Upper lobe of left lung (tissue), 4 donors: Measurements from ENCODE around the gene CXCR5.

ENCODE experiments used
- EP300 ChIP-seq, 4 donors: sonication (generic); formaldehyde crosslinking; IDR thresholded peaks; one replicate each; pipeline ENCODE4 v1.5.1; 2017; ENCODE audit warnings: antibody characterized with exemption in 4 of 4, control low read depth in 2 of 4
- POLR2A ChIP-seq, 4 donors: fragments of 450-650 bp; IDR thresholded peaks; one replicate each; pipeline ENCODE4 v1.5.1; 2016 to 2017; ENCODE audit warnings: antibody characterized with exemption in 4 of 4, mild to moderate bottlenecking in 2 of 4
- POLR2AphosphoS5 ChIP-seq, 2 donors: sonication (generic); formaldehyde crosslinking; IDR thresholded peaks; one replicate each; pipeline ENCODE4 v1.5.1; 2017; ENCODE audit warnings: antibody characterized with exemption in 2 of 2
- TF ChIP-seq, protein P1 (sequence below), 6 experiments: fragments of 450-650 bp in 4 of 6; fragments of 200-600 bp in 2 of 6; sonication (generic) in 2 of 6; IDR thresholded peaks; one replicate each; pipeline ENCODE4 v1.5.1; 2016 to 2019; ENCODE audit warnings: antibody characterized with exemption in 6 of 6

DNA sequence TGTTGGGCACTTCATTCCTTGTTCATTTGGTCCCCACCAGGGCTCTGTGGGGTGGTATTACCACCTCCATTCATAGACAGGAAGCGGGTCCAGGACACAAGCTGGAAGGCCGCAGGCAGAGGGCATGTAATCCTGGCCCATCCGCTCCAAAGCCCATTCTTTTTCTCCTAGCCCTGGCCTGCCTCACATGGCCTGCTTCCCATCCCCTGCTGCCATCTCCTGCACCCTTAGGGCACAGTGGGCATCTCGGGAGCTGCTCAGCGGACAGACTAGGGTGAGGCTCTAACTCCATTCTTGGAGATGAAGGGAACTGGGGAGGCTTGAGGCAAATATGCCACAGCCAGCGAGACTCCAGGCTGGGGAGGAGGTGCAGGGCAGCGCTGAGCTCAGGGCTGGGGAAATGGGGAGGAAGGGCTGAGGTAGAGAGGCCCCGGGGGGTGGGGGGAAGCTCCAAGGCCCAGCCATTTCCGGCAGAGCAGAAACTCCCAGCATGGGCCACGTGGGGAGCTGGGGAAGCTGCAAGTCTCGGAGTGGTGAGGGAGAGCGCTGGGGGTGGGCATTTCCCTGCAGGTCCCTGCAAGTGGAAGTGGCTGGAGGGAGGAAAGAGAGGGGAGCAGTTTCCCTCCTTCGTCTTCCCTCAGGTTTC, 56.4 kb downstream of the CXCR5 start:
- TF ChIP-seq, protein P1, sequence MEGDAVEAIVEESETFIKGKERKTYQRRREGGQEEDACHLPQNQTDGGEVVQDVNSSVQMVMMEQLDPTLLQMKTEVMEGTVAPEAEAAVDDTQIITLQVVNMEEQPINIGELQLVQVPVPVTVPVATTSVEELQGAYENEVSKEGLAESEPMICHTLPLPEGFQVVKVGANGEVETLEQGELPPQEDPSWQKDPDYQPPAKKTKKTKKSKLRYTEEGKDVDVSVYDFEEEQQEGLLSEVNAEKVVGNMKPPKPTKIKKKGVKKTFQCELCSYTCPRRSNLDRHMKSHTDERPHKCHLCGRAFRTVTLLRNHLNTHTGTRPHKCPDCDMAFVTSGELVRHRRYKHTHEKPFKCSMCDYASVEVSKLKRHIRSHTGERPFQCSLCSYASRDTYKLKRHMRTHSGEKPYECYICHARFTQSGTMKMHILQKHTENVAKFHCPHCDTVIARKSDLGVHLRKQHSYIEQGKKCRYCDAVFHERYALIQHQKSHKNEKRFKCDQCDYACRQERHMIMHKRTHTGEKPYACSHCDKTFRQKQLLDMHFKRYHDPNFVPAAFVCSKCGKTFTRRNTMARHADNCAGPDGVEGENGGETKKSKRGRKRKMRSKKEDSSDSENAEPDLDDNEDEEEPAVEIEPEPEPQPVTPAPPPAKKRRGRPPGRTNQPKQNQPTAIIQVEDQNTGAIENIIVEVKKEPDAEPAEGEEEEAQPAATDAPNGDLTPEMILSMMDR (IDR thresholded peaks at IDR 0.05), result no peak
- TF ChIP-seq POLR2A (IDR thresholded peaks at IDR 0.05) (no peak), POLR2AphosphoS5 (IDR thresholded peaks at IDR 0.05) (no peak), EP300 (IDR thresholded peaks at IDR 0.05) (no peak)
